ENCODE measurements around the gene PPP2R5E.

- TF ChIP-seq CTCF (IDR thresholded peaks at IDR 0.05) (no peak), POLR2A (IDR thresholded peaks at IDR 0.05; ENCODE audit: low read depth) (no peak), EP300 (IDR thresholded peaks at IDR 0.05) (no peak)
These were observed 197.4 kb downstream of the PPP2R5E start for GRCh38 chr14:63345826-63346225.
